ENCODE results near the gene FGFR4. TPM values are rescaled to one million over a fixed set of nuclear protein-coding genes. Genes with fewer than 3 reads are reported as not detected.

The FGFR4 gene
- total RNA-seq, 2 experiments from 2014 or later, result 1.4 to 1.5 TPM

DNA sequence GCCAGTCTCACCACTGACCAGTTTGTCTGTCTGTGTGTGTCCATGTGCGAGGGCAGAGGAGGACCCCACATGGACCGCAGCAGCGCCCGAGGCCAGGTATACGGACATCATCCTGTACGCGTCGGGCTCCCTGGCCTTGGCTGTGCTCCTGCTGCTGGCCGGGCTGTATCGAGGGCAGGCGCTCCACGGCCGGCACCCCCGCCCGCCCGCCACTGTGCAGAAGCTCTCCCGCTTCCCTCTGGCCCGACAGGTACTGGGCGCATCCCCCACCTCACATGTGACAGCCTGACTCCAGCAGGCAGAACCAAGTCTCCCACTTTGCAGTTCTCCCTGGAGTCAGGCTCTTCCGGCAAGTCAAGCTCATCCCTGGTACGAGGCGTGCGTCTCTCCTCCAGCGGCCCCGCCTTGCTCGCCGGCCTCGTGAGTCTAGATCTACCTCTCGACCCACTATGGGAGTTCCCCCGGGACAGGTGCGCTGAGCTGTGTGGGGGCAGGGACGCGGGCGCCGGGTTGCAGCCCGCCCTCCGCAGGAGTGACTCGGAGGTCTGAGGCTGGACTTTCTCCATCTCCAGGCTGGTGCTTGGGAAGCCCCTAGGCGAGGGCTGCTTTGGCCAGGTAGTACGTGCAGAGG, 6.5 kb downstream of the FGFR4 start:
- Mint-ChIP-seq H3K4me3 (no peak overlapping the region), H3K27me3 (peaks cover 10% of the 10 kb centered on the region), H3K4me1 (no peaks in the 10 kb centered on the region), H3K36me3 (no peaks in the 10 kb centered on the region), H3K27ac (no peak overlapping the region), H3K9me3 (no peaks in the 10 kb centered on the region)
- DNase-seq, result no peak

GRCh38 chr5:177093803-177094202, 7.1 kb downstream of the FGFR4 start:
- peaks cover 6% of the 10 kb centered on the region for H3K27me3 Mint-ChIP-seq
- no peaks in the 10 kb centered on the region for H3K9me3 Mint-ChIP-seq
- no peak for DNase-seq
- no peak overlapping the region for H3K4me3 Mint-ChIP-seq
- H3K27ac Mint-ChIP-seq, result no peak overlapping the region
- H3K36me3 Mint-ChIP-seq, result no peaks in the 10 kb centered on the region
- H3K4me1 Mint-ChIP-seq, result no peaks in the 10 kb centered on the region

GRCh38 chr5:177094224-177095087, 7.7 kb downstream of the FGFR4 start:
- peaks cover 3% of the 10 kb centered on the region for H3K27me3 Mint-ChIP-seq
- no peaks in the 10 kb centered on the region for H3K4me1 Mint-ChIP-seq
- no peak overlapping the region for H3K27ac Mint-ChIP-seq
- H3K36me3 Mint-ChIP-seq, result no peaks in the 10 kb centered on the region
- H3K9me3 Mint-ChIP-seq, result no peaks in the 10 kb centered on the region
- no peak for DNase-seq
- no peak overlapping the region for H3K4me3 Mint-ChIP-seq

DNA sequence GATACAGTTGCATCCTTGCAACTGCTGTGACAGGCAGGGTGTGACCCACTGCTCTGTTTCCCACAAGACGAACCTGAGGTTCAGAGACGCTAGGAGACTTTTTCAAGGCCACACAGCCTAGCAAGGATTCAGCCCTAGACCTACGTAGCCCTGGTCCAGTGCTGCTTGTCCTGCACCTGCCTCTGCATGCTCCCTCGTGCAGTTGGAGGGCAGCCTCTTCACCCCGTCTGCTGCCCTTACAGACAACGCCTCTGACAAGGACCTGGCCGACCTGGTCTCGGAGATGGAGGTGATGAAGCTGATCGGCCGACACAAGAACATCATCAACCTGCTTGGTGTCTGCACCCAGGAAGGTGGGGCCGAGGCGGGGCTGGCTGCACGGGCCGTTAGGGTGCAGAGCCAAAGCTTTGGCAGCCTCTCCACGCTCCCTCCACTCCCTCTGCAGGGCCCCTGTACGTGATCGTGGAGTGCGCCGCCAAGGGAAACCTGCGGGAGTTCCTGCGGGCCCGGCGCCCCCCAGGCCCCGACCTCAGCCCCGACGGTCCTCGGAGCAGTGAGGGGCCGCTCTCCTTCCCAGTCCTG, 8.5 kb downstream of the FGFR4 start:
- no peak for DNase-seq
- Mint-ChIP-seq H3K27me3 (no peaks in the 10 kb centered on the region), H3K36me3 (no peaks in the 10 kb centered on the region), H3K4me1 (no peaks in the 10 kb centered on the region), H3K27ac (no peak overlapping the region), H3K9me3 (no peaks in the 10 kb centered on the region), H3K4me3 (no peak overlapping the region)

DNA sequence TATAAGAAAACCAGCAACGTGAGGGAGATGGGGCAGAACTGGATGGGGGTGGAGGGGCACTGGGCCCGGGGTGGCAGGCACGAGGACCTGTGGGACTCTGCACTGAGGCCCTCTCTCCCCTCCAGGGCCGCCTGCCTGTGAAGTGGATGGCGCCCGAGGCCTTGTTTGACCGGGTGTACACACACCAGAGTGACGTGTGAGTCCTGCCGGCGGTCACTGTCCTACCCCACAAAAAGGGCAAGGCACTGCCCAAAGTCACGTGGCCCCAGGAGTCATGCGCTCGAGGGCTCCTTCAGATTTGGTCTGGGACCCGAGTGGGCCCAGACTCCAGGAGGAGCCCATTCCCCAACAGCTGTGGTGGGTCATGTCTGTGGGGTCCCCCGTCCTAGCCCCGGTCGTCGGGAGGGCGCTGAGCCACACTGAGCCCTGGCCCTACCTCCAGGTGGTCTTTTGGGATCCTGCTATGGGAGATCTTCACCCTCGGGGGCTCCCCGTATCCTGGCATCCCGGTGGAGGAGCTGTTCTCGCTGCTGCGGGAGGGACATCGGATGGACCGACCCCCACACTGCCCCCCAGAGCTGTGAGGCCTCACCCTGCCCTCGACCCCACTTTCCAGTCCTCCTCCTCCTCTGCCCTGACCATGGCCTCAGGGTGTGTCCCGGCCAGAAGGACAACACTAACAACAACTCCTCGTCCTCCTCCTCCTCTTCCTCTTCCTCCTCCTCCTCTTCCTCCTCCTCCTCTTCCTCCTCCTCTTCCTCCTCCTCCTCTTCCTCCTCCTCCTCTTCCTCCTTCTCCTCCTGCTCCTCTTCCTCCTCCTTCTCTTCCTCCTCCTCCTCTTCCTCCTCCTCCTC, 9.7 kb downstream of the FGFR4 start:
- DNase-seq, result no peak
- H3K27ac Mint-ChIP-seq, result no peak overlapping the region
- no peak overlapping the region for H3K4me3 Mint-ChIP-seq
- H3K9me3 Mint-ChIP-seq, result no peaks in the 10 kb centered on the region
- H3K36me3 Mint-ChIP-seq, result no peaks in the 10 kb centered on the region
- peaks cover 3% of the 10 kb centered on the region for H3K27me3 Mint-ChIP-seq
- H3K4me1 Mint-ChIP-seq, result no peaks in the 10 kb centered on the region

GRCh38 chr5:177097016-177097985, 10.6 kb downstream of the FGFR4 start:
- DNase-seq, result no peak
- H3K27ac Mint-ChIP-seq, result peak overlapping the region; percentile 14
- H3K27me3 Mint-ChIP-seq, result peaks cover 3% of the 10 kb centered on the region
- no peak overlapping the region for H3K4me3 Mint-ChIP-seq
- no peaks in the 10 kb centered on the region for H3K9me3 Mint-ChIP-seq
- no peaks in the 10 kb centered on the region for H3K4me1 Mint-ChIP-seq
- H3K36me3 Mint-ChIP-seq, result no peaks in the 10 kb centered on the region

DNA sequence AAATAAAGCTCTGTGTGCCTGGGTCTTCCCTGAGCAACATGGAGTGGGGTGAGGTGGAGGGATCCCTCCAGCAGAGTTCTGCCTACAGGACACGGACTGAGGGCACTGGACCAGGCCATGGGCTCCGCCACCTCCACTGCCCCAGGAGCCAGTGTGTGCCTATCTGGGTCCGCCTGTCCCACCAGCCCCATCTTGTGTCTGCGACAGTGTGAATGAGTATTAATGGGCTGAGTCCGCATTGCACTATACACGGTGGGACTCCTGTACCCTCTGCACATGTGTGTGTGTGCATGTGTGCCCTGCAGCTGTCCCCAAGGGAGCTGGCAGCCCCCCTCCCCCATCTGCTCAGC, 11.4 kb downstream of the FGFR4 start:
- peaks cover 3% of the 10 kb centered on the region for H3K27me3 Mint-ChIP-seq
- no peak overlapping the region for H3K4me3 Mint-ChIP-seq
- no peak overlapping the region for H3K27ac Mint-ChIP-seq
- H3K36me3 Mint-ChIP-seq, result no peaks in the 10 kb centered on the region
- H3K9me3 Mint-ChIP-seq, result no peaks in the 10 kb centered on the region
- no peaks in the 10 kb centered on the region for H3K4me1 Mint-ChIP-seq
- no peak for DNase-seq

DNA sequence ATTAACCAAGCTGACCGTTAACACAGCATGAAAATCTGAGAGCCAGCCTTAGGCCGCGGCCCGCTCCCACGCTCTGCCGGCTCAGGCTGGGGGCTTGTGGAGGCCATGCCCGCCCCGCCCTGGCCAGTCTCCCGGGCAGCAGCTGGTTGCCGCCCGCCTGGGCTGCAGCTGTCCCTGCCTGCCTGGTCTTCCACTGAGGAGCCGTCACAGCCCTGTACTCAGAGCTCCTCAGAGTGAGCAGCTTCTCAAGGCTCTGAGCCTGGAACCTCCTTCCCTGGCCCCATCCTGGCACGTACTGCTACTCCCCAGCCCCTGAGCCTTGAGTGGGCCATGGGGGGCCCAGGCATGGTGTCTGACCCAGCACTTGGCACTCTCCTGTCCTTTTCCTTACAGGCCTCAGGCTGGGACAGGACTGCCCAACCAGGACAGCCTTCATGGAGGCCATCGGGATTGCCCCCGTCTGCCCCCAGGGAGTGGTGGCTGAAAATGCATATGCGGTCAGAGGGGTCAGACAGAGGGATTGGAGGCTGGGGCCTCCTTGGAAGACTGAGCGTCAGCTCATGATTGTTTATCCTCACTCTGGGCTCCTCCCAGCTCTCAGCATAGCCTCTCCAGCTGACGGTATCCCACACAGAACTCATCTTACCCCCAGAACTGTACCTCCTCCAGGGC, 11.9 kb downstream of the FGFR4 start:
- H3K27me3 Mint-ChIP-seq, result peaks cover 3% of the 10 kb centered on the region

DNA sequence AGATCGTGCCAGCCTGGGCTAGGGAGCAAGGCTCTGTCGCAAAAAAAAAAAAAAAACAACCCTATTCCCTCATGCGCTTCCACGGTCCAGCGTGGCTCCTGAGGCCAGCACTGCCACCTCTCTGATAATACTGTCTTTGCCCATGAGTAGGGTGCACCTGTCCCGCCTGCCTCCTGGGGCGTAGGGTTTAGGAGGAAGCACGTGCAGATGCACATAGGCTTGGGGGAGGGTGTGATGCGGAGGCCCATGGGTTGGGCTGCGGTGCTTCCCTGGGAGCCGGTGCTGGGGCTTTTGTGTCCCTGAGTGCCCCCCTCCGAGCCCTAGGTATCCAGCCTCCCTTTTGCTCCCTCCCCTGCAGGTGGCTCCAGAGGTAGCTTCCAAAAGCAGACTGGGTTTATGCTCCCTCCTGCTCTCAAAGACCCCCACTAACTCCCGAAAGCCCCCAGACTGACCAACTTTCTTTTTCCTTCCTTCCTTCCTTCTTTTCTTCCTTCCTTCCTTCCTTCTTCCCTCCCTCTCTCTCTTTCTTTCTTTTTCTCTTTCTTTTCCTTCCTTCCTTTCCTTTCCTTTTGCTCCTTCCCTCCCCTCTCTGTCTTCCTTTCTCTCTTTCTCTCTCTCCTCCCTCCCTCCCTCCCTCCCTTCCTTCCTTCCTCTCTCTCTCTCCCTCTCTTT, 12.8 kb downstream of the FGFR4 start:
- Mint-ChIP-seq H3K4me3 (no peak overlapping the region), H3K27ac (no peak overlapping the region), H3K27me3 (peaks cover 3% of the 10 kb centered on the region), H3K9me3 (no peaks in the 10 kb centered on the region), H3K4me1 (no peaks in the 10 kb centered on the region), H3K36me3 (no peaks in the 10 kb centered on the region)
- DNase-seq, result no peak

More for the DNA sequence above, 11.9 kb downstream of the FGFR4 start:
- Mint-ChIP-seq H3K27ac (no peak overlapping the region), H3K4me1 (no peaks in the 10 kb centered on the region), H3K4me3 (no peak overlapping the region), H3K36me3 (no peaks in the 10 kb centered on the region), H3K9me3 (no peaks in the 10 kb centered on the region)
- no peak for DNase-seq

- no peaks in the 10 kb centered on the region for H3K36me3 Mint-ChIP-seq
- H3K27ac Mint-ChIP-seq, result no peak overlapping the region
- no peak for DNase-seq
These were observed 14.0 kb downstream of the FGFR4 start for GRCh38 chr5:177100714-177101121.

DNA sequence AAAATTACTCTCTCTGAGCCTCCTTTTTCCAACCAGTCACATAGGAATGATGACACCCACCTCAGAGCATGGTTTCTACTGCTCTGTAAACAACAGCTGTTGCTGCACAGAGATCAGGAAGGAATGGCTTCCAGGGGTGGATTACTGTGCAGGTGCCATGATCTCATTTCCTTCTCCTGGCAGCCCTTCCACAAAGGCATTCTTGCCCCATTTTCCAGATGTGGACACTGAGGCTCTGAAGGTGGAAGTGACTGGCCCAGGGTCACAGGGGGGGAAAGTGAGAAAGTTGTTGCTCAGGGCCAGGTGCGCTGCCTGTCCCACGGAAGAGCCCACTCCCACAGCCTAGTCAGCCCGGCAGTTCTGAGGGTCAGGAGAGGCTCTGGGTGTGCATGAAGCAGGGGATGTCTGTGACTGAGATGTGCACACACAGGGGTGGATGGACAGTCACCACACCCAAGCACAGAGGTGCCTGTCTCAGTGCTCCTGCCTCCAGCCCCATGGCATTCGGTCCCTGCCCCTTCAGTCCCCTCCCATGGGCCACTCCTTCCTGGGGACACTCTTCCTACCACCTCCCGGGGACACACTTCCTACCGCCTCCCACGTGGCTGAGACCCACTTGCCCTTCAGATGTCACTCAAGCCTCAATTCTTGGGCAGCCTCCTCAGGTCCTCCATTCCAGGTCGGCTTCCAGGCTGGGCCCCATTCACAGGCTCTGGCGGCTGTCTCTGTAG, 17.0 kb downstream of the FGFR4 start:
- DNase-seq, result no peak
- Mint-ChIP-seq H3K36me3 (no peaks in the 10 kb centered on the region), H3K27me3 (peaks cover 3% of the 10 kb centered on the region), H3K4me3 (no peak overlapping the region), H3K4me1 (no peaks in the 10 kb centered on the region), H3K27ac (no peak overlapping the region), H3K9me3 (no peaks in the 10 kb centered on the region)

More at GRCh38 chr5:177100714-177101121, 14.0 kb downstream of the FGFR4 start:
- H3K27me3 Mint-ChIP-seq, result peaks cover 3% of the 10 kb centered on the region
- no peak overlapping the region for H3K4me3 Mint-ChIP-seq
- no peaks in the 10 kb centered on the region for H3K9me3 Mint-ChIP-seq
- no peaks in the 10 kb centered on the region for H3K4me1 Mint-ChIP-seq

- Mint-ChIP-seq H3K9me3 (no peaks in the 10 kb centered on the region), H3K27ac (no peak overlapping the region), H3K4me1 (no peaks in the 10 kb centered on the region), H3K27me3 (no peaks in the 10 kb centered on the region), H3K4me3 (no peak overlapping the region), H3K36me3 (no peaks in the 10 kb centered on the region)
- no peak for DNase-seq
These were observed 19.2 kb downstream of the FGFR4 start for GRCh38 chr5:177105691-177106476.

Measured in activated naive CD8-positive, alpha-beta T cell treated with anti-CD3 and anti-CD28 coated beads for 36 hours (primary cell).